ENCODE data around the gene MINK1. TPM values are rescaled to one million over a fixed set of nuclear protein-coding genes. Genes with fewer than 3 reads are reported as not detected.
A peak's percentile ranks its signal among the peaks of the same experiment; 100 is the strongest.

MINK1 gene
- total RNA-seq, 1 donor, result 38.0 TPM

GRCh38 chr17:4802228-4802627 is 30.9 kb upstream of the MINK1 start, which contains the start of gene C17orf114:
TSS of gene C17orf114 (minus strand) at chr17:4802328.
- no peak within 1 kb of the TSS for H3K4me3 ChIP-seq (ENCODE audit: low read depth, low read length)
- TF ChIP-seq, protein P1, sequence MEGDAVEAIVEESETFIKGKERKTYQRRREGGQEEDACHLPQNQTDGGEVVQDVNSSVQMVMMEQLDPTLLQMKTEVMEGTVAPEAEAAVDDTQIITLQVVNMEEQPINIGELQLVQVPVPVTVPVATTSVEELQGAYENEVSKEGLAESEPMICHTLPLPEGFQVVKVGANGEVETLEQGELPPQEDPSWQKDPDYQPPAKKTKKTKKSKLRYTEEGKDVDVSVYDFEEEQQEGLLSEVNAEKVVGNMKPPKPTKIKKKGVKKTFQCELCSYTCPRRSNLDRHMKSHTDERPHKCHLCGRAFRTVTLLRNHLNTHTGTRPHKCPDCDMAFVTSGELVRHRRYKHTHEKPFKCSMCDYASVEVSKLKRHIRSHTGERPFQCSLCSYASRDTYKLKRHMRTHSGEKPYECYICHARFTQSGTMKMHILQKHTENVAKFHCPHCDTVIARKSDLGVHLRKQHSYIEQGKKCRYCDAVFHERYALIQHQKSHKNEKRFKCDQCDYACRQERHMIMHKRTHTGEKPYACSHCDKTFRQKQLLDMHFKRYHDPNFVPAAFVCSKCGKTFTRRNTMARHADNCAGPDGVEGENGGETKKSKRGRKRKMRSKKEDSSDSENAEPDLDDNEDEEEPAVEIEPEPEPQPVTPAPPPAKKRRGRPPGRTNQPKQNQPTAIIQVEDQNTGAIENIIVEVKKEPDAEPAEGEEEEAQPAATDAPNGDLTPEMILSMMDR (IDR thresholded peaks at IDR 0.05; ENCODE audit: insufficient read depth, low read depth, low read length), result no peak
- DNase-seq (ENCODE audit: low read depth), result no peak

DNA sequence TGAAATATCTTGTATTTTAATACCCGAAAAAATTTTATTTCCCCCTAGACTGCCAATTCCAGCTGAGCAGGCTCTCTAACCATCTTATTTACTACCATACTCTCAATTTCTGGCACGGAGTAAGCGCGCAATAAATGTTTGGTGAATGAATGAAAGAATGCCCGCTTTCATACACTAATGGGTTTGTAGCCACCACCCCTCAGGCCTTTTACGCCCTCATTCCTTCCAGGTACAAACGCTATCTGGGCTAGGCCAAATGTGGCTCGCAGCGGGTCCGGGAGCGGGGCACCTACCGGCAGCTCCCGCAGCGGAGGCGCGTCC is 26.7 kb upstream of the MINK1 start:
- DNase-seq (ENCODE audit: low read depth), result no peak
- TF ChIP-seq, protein P1 (IDR thresholded peaks at IDR 0.05; ENCODE audit: insufficient read depth, low read depth, low read length), result no peak
- H3K4me3 ChIP-seq (ENCODE audit: low read depth, low read length), result peak overlapping the region; percentile 72

GRCh38 chr17:4806777-4807604 is 26.1 kb upstream of the MINK1 start, which contains the start of gene PLD2:
TSS of gene PLD2 (plus strand) at chr17:4807152. CDS start at chr17:4807773, 621 bp downstream.
- TF ChIP-seq, protein P1 (IDR thresholded peaks at IDR 0.05; ENCODE audit: insufficient read depth, low read depth, low read length), result no peak
- H3K4me3 ChIP-seq (ENCODE audit: low read depth, low read length), result peak within 1 kb of the TSS; percentile 76
- peak; percentile 73 for DNase-seq (ENCODE audit: low read depth)

GRCh38 chr17:4807605-4808377 is 25.3 kb upstream of the MINK1 start:
- DNase-seq (ENCODE audit: low read depth), result no peak
- H3K4me3 ChIP-seq (ENCODE audit: low read depth, low read length), result peak overlapping the region; percentile 76
- TF ChIP-seq, protein P1 (IDR thresholded peaks at IDR 0.05; ENCODE audit: insufficient read depth, low read depth, low read length), result no peak

GRCh38 chr17:4808378-4808767 is 24.8 kb upstream of the MINK1 start:
- TF ChIP-seq, protein P1 (IDR thresholded peaks at IDR 0.05; ENCODE audit: insufficient read depth, low read depth, low read length), result no peak
- no peak for DNase-seq (ENCODE audit: low read depth)
- no peak overlapping the region for H3K4me3 ChIP-seq (ENCODE audit: low read depth, low read length)

DNA sequence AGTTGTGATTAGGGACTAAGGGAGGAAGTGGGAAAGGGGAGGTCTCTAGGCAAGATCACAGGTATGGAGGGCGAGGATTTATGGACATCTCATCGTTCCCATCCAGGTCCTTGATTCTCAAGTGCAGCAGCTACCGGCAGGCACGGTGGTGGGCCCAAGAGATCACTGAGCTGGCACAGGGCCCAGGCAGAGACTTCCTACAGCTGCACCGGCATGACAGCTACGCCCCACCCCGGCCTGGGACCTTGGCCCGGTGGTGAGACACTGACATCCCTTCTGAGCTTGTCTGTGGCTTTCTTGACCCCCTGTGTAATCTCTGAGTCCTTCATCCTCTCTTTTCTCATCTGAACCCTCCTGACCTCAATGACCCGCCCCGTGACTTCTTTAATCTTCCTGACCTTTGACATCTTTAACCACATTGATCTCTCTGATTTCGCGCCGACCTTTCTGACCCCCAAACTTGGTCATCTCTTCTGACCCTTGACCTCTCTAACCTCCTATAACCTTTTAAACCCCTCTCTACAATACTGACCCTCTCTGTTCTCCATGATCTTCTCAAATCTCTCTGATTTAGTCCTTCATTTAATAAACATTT is 22.3 kb upstream of the MINK1 start:
- TF ChIP-seq, protein P1 (IDR thresholded peaks at IDR 0.05; ENCODE audit: insufficient read depth, low read depth, low read length), result no peak
- no peak overlapping the region for H3K4me3 ChIP-seq (ENCODE audit: low read depth, low read length)
- DNase-seq (ENCODE audit: low read depth), result no peak
